HG03135 (cell line): Measurements from ENCODE around the gene SPATA21.

Experiments used
- ATAC-seq: cut with Tn5 transposase; IDR thresholded peaks from one replicate; pipeline ENCODE4 v1.9.1; 2021; ENCODE audit warnings: mild to moderate bottlenecking, moderate library complexity; ENCODE audit not compliant: unreplicated experiment

SPATA21 gene

DNA sequence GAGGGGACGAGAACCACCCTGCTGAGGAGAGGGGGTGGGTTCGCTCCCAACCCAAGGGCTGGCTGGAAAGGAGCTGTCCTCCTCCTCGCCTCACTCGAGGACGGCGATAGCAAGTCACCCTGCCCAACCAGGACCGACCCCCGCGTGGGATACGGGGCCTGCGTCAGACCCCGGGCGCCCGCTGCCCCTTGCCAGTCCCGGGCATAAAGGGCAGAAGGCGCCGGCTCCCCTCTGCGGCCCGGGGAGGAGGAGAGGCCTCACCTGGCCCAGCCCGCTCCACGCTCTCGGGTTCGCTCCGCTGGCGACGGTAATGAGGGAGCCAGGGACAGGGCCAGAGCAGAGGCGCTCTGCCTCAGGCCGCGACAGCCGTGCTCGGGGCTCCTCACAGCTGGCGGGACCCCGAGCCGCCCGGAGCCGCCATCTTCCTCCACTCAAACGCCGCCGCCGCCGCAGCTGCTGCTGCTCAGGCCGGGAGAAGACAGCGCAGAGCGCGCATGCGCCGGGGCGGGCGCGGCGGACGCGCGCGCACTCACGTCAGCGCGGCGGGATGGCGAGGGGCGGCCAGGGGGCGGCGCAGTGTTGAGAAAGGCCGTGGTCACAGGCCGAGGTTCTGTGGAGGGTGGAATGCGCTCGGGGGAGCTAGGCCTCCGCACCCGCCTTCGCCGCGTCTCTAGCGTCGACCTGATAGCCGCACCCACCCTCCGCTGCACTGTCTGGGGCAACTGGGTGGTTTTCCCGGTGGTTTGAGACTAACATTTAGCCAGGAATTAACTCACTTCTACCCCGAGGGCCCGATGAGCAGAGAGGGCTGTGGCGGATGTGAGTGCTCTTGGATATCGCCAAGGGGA, 85.0 kb downstream of the SPATA21 start, which contains the start of gene FBXO42:
TSS of gene FBXO42 (minus strand) at position 487 of the 848 bp plus-strand sequence. CDS start 37,062 bp downstream, outside the sequence.
- ATAC-seq = peak; percentile 89

GRCh38 chr1:16351456-16351993, 85.7 kb downstream of the SPATA21 start:
- ATAC-seq = no peak

DNA sequence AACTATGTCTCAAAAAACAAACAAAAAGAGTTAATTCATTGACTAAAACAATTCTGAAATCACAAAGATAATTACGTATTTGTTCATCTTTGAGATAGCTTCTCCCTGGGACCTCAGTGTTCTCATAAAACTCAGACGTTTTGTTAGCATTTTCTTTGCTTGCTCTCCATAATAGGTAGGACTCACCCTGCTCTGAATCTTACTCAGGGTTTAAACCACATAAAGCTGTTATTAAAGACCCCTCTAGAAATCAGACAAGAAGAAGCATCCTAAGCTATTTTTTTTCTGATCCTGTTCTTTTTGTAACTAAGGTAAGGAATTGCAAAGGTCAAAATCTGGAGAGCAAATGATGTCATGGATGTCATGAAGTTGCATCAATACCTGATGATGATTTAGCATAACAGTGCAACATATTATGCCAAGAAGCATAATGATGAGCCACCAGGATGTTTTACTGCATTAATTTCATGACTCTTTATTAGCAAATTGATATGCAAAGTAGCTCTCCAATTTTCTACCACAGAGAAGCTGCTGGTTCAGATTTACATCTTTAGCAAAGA, 87.3 kb downstream of the SPATA21 start:
- no peak for ATAC-seq
